PC-9 (cell line): ENCODE measurements around the gene TRAPPC10.

Experiments
- CTCF ChIP-seq: fragments of 200-600 bp; sonication (generic); conservative IDR thresholded peaks from 2 replicates; pipeline ENCODE4 v1.6.1; 2017; ENCODE audit warnings: mixed run types, antibody characterized with exemption, mild to moderate bottlenecking, moderate library complexity
- EZH2 ChIP-seq: fragments of 200-600 bp; sonication (generic); IDR thresholded peaks from 2 replicates; pipeline ENCODE4 v1.8.0; 2017; ENCODE audit warnings: antibody characterized with exemption, low read depth

- TF ChIP-seq CTCF (no peak), EZH2 (no peak)
Measured at GRCh38 chr21:44011579-44012473, at the start of gene TRAPPC10.
